ENCODE measurements around the gene CFAP161. TPM values are rescaled to one million over a fixed set of nuclear protein-coding genes. Genes with fewer than 3 reads are reported as not detected.

CFAP161 gene
- polyA plus RNA-seq, 2 donors: 0.02 to 0.18 TPM

Other genes with a start within 250 kb of the CFAP161 start
- gene MESD, start 144.5 kb upstream of the CFAP161 start, polyA plus RNA-seq: 10 to 100 TPM; 11.4 to 14.4 TPM
- 1 to 10 TPM; 5.6 to 5.9 TPM for gene TLNRD1, start 133.3 kb upstream of the CFAP161 start, polyA plus RNA-seq
- 1 to 10 TPM; 2.6 to 3.1 TPM for gene IL16, start 62.6 kb downstream of the CFAP161 start, polyA plus RNA-seq
- gene STARD5, start 189.9 kb downstream of the CFAP161 start, polyA plus RNA-seq: 10 to 100 TPM; 12.2 to 17.2 TPM
- gene TMC3, start 239.9 kb downstream of the CFAP161 start, polyA plus RNA-seq: not detected